ENCODE measurements around the gene TFR2. TPM values are rescaled to one million over a fixed set of nuclear protein-coding genes. Genes with fewer than 3 reads are reported as not detected.

The TFR2 gene
- total and polyA plus RNA-seq, 2 of the 13 experiments (the other 11 are each of a cell fraction or from before 2014, with no cell fraction given) = 36.9 to 64.2 TPM

- TF ChIP-seq CHD2 (IDR thresholded peaks at IDR 0.05; ENCODE audit: low read depth, low read length) (no peak), ZNF788 (CRISPR knock-in tag; IDR thresholded peaks at IDR 0.05; ENCODE audit: borderline replicate concordance) (no peak), MED13 (CRISPR knock-in tag; IDR thresholded peaks at IDR 0.05) (no peak), ZNF597 (CRISPR knock-in tag; IDR thresholded peaks at IDR 0.05) (no peak), ELF3 (CRISPR knock-in tag; IDR thresholded peaks at IDR 0.05) (0 out of 2 replicates have a peak, but pooled peaks have one; percentile 22), ZNF10 (CRISPR knock-in tag; IDR thresholded peaks at IDR 0.05; ENCODE audit: borderline replicate concordance, low read depth) (no peak), ZNF720 (CRISPR knock-in tag; IDR thresholded peaks at IDR 0.05) (no peak), ZNF263 (CRISPR knock-in tag; IDR thresholded peaks at IDR 0.05) (no peak), RARA (CRISPR knock-in tag; IDR thresholded peaks at IDR 0.05) (no peak), TAF15 (IDR thresholded peaks at IDR 0.05; ENCODE audit: low read depth, low read length, poor library complexity, severe bottlenecking) (no peak), ZNF775 (CRISPR knock-in tag; IDR thresholded peaks at IDR 0.05; ENCODE audit: borderline replicate concordance) (no peak), CENPT (CRISPR knock-in tag; IDR thresholded peaks at IDR 0.05; ENCODE audit: low read depth) (no peak)
- TF ChIP-seq, protein P1, sequence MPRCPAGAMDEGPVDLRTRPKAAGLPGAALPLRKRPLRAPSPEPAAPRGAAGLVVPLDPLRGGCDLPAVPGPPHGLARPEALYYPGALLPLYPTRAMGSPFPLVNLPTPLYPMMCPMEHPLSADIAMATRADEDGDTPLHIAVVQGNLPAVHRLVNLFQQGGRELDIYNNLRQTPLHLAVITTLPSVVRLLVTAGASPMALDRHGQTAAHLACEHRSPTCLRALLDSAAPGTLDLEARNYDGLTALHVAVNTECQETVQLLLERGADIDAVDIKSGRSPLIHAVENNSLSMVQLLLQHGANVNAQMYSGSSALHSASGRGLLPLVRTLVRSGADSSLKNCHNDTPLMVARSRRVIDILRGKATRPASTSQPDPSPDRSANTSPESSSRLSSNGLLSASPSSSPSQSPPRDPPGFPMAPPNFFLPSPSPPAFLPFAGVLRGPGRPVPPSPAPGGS (CRISPR knock-in tag; IDR thresholded peaks at IDR 0.05) = no peak; the same call in 1 of the 2 replicates
- TF ChIP-seq, protein P2, sequence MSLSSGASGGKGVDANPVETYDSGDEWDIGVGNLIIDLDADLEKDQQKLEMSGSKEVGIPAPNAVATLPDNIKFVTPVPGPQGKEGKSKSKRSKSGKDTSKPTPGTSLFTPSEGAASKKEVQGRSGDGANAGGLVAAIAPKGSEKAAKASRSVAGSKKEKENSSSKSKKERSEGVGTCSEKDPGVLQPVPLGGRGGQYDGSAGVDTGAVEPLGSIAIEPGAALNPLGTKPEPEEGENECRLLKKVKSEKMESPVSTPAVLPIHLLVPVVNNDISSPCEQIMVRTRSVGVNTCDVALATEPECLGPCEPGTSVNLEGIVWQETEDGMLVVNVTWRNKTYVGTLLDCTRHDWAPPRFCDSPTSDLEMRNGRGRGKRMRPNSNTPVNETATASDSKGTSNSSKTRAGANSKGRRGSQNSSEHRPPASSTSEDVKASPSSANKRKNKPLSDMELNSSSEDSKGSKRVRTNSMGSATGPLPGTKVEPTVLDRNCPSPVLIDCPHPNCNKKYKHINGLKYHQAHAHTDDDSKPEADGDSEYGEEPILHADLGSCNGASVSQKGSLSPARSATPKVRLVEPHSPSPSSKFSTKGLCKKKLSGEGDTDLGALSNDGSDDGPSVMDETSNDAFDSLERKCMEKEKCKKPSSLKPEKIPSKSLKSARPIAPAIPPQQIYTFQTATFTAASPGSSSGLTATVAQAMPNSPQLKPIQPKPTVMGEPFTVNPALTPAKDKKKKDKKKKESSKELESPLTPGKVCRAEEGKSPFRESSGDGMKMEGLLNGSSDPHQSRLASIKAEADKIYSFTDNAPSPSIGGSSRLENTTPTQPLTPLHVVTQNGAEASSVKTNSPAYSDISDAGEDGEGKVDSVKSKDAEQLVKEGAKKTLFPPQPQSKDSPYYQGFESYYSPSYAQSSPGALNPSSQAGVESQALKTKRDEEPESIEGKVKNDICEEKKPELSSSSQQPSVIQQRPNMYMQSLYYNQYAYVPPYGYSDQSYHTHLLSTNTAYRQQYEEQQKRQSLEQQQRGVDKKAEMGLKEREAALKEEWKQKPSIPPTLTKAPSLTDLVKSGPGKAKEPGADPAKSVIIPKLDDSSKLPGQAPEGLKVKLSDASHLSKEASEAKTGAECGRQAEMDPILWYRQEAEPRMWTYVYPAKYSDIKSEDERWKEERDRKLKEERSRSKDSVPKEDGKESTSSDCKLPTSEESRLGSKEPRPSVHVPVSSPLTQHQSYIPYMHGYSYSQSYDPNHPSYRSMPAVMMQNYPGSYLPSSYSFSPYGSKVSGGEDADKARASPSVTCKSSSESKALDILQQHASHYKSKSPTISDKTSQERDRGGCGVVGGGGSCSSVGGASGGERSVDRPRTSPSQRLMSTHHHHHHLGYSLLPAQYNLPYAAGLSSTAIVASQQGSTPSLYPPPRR (CRISPR knock-in tag; IDR thresholded peaks at IDR 0.05; ENCODE audit: borderline replicate concordance) = no peak
- TF ChIP-seq, protein P3, sequence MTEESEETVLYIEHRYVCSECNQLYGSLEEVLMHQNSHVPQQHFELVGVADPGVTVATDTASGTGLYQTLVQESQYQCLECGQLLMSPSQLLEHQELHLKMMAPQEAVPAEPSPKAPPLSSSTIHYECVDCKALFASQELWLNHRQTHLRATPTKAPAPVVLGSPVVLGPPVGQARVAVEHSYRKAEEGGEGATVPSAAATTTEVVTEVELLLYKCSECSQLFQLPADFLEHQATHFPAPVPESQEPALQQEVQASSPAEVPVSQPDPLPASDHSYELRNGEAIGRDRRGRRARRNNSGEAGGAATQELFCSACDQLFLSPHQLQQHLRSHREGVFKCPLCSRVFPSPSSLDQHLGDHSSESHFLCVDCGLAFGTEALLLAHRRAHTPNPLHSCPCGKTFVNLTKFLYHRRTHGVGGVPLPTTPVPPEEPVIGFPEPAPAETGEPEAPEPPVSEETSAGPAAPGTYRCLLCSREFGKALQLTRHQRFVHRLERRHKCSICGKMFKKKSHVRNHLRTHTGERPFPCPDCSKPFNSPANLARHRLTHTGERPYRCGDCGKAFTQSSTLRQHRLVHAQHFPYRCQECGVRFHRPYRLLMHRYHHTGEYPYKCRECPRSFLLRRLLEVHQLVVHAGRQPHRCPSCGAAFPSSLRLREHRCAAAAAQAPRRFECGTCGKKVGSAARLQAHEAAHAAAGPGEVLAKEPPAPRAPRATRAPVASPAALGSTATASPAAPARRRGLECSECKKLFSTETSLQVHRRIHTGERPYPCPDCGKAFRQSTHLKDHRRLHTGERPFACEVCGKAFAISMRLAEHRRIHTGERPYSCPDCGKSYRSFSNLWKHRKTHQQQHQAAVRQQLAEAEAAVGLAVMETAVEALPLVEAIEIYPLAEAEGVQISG (CRISPR knock-in tag; IDR thresholded peaks at IDR 0.05) = peak; percentile 31; the same call in 1 of the 2 replicates
- TF ChIP-seq, protein P4, sequence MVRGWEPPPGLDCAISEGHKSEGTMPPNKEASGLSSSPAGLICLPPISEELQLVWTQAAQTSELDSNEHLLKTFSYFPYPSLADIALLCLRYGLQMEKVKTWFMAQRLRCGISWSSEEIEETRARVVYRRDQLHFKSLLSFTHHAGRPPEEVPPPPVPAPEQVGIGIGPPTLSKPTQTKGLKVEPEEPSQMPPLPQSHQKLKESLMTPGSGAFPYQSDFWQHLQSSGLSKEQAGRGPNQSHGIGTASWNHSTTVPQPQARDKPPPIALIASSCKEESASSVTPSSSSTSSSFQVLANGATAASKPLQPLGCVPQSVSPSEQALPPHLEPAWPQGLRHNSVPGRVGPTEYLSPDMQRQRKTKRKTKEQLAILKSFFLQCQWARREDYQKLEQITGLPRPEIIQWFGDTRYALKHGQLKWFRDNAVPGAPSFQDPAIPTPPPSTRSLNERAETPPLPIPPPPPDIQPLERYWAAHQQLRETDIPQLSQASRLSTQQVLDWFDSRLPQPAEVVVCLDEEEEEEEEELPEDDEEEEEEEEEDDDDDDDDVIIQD (CRISPR knock-in tag; IDR thresholded peaks at IDR 0.05; ENCODE audit: low read depth) = no peak
Measured at GRCh38 chr7:100611983-100612729, 29.2 kb downstream of the TFR2 start, which contains the start of gene MOSPD3 (continued).
